WTC11 (cell line): ENCODE data around the gene LRRFIP1. TPM values are rescaled to one million over a fixed set of nuclear protein-coding genes. Genes with fewer than 3 reads are reported as not detected.

Experiments used
- ATAC-seq: fragments of 200-7000 bp; cut with Tn5 transposase; 2 replicates; pipeline ENCODE4 v1.10.0; 2021; ENCODE audit warnings: mild to moderate bottlenecking, moderate library complexity
- CTCF ChIA-PET: fragments of 300-600 bp; sonication (Branson Sonifier 250); formaldehyde crosslinking; loops from one replicate; lab custom pipeline; 2021; ENCODE audit warnings: antibody characterized with exemption; lab: Charles Lee
- POLR2A ChIA-PET: fragments of 350-600 bp; sonication (Branson Sonifier 250); formaldehyde crosslinking; loops from one replicate; lab custom pipeline; 2021; ENCODE audit warnings: antibody characterized with exemption; lab: Charles Lee
- DNase-seq: peaks from one replicate; pipeline ENCODE4 v3.0.0; 2021; ENCODE audit warnings: low spot score
- H3K27ac Mint-ChIP-seq: 2 replicates; pipeline ENCODE4 v1.8.0; 2021; ENCODE audit warnings: mixed read lengths
- H3K27me3 Mint-ChIP-seq: 2 replicates; pipeline ENCODE4 v1.8.0; 2021; ENCODE audit warnings: low read depth, mild to moderate bottlenecking, moderate library complexity, mixed read lengths
- H3K36me3 Mint-ChIP-seq: 2 replicates; pipeline ENCODE4 v1.8.0; 2021; ENCODE audit warnings: mixed read lengths
- H3K4me1 Mint-ChIP-seq: 2 replicates; pipeline ENCODE4 v1.8.0; 2022; ENCODE audit warnings: mixed read lengths
- H3K4me3 Mint-ChIP-seq: 2 replicates; pipeline ENCODE4 v1.8.0; 2021; ENCODE audit warnings: mild to moderate bottlenecking, moderate library complexity, mixed read lengths
- H3K9me3 Mint-ChIP-seq: 2 replicates; pipeline ENCODE4 v1.8.0; 2021; ENCODE audit warnings: mixed read lengths
- AFF4 ChIP-seq: sonication (generic); formaldehyde crosslinking; IDR thresholded peaks from 2 replicates; pipeline ENCODE4 v1.8.1; 2023; ENCODE audit warnings: mild to moderate bottlenecking, missing genetic modification reagents, borderline replicate concordance
- ARID4B ChIP-seq: sonication (generic); formaldehyde crosslinking; IDR thresholded peaks from 2 replicates; pipeline ENCODE4 v1.8.0; 2023; ENCODE audit warnings: missing genetic modification reagents, mild to moderate bottlenecking, borderline replicate concordance
- FOXP4 ChIP-seq: sonication (generic); formaldehyde crosslinking; IDR thresholded peaks from 2 replicates; pipeline ENCODE4 v1.8.0; 2022; ENCODE audit warnings: mild to moderate bottlenecking, missing genetic modification reagents
- GABPB1 ChIP-seq: sonication (generic); formaldehyde crosslinking; IDR thresholded peaks from 2 replicates; pipeline ENCODE4 v1.8.1; 2023; ENCODE audit warnings: mild to moderate bottlenecking, missing genetic modification reagents
- KAT7 ChIP-seq: sonication (generic); formaldehyde crosslinking; IDR thresholded peaks from 2 replicates; pipeline ENCODE4 v1.8.1; 2023; ENCODE audit warnings: missing genetic modification reagents, mild to moderate bottlenecking, borderline replicate concordance
- MXD4 ChIP-seq: fragments of 250-450 bp; sonication (Bioruptor Pico); IDR thresholded peaks from 2 replicates; pipeline ENCODE4 v1.8.0; 2021; ENCODE audit warnings: mild to moderate bottlenecking, moderate library complexity, borderline replicate concordance
- MYBL2 ChIP-seq: sonication (generic); formaldehyde crosslinking; IDR thresholded peaks from 2 replicates; pipeline ENCODE4 v1.8.1; 2023; ENCODE audit warnings: mild to moderate bottlenecking, moderate library complexity, missing genetic modification reagents
- NR1H2 ChIP-seq: sonication (generic); formaldehyde crosslinking; IDR thresholded peaks from 2 replicates; pipeline ENCODE4 v1.9.0; 2021; ENCODE audit warnings: mild to moderate bottlenecking, moderate library complexity, missing genetic modification reagents
- PRDM15 ChIP-seq: sonication (generic); formaldehyde crosslinking; IDR thresholded peaks from 2 replicates; pipeline ENCODE4 v1.8.0; 2022; ENCODE audit warnings: missing genetic modification reagents
- PREB ChIP-seq: sonication (generic); formaldehyde crosslinking; IDR thresholded peaks from 2 replicates; pipeline ENCODE4 v1.8.1; 2022; ENCODE audit warnings: mild to moderate bottlenecking, missing genetic modification reagents, moderate library complexity, borderline replicate concordance
- TCF7 ChIP-seq: sonication (generic); formaldehyde crosslinking; IDR thresholded peaks from 2 replicates; pipeline ENCODE4 v1.8.0; 2022; ENCODE audit warnings: mild to moderate bottlenecking, low read depth, missing genetic modification reagents, moderate library complexity
- ZNF317 ChIP-seq: sonication (generic); formaldehyde crosslinking; IDR thresholded peaks from 2 replicates; pipeline ENCODE4 v1.8.1; 2023; ENCODE audit warnings: low read depth, mild to moderate bottlenecking, moderate library complexity, missing genetic modification reagents, borderline replicate concordance
- total RNA-seq: library from RNA; stranded (reverse); gene quantifications from 3 replicates; pipeline ENCODE4 v1.2.3, GENCODE V29; 2021

The LRRFIP1 gene
- total RNA-seq, 1 experiment from 2014 or later = 88.4 TPM

- Mint-ChIP-seq H3K4me3 (peak overlapping the region; percentile 83), H3K9me3 (no peaks in the 10 kb centered on the region), H3K27ac (no peak overlapping the region), H3K27me3 (no peaks in the 10 kb centered on the region), H3K4me1 (peaks cover 79% of the 10 kb centered on the region), H3K36me3 (peaks cover 28% of the 10 kb centered on the region)
- CTCF ChIA-PET = interaction anchor here (1.2 kb wide), 1 partner anchor 16 kb away, joined by 8 read pairs; no protein-coding TSS in a partner anchor
- DNase-seq (no peak), ATAC-seq (peak; percentile 7; the same call in 1 of the 2 replicates)
- POLR2A ChIA-PET = no interaction called here
- no peak for TF ChIP-seq NR1H2 (CRISPR knock-in tag)
- TF ChIP-seq AFF4 (CRISPR knock-in tag) = no peak
- TF ChIP-seq KAT7 (CRISPR knock-in tag) = no peak
- TF ChIP-seq MXD4 = no peak
- TF ChIP-seq MYBL2 (CRISPR knock-in tag) = no peak
- TF ChIP-seq FOXP4 (CRISPR knock-in tag) = no peak
- no peak for TF ChIP-seq TCF7 (CRISPR knock-in tag)
Observed at GRCh38 chr2:237588044-237588696, 39.2 kb upstream of the LRRFIP1 start.

GRCh38 chr2:237590272-237591140 is 36.9 kb upstream of the LRRFIP1 start, which contains the start of gene RAB17:
Gene RAB17 (minus strand): TSS chr2:237590734. CDS start chr2:237586154, 4,580 bp downstream.
- ATAC-seq = peak; percentile 69
- peak; percentile 71 for TF ChIP-seq GABPB1 (CRISPR knock-in tag)
- no peak for TF ChIP-seq PREB
- TF ChIP-seq ZNF317 (CRISPR knock-in tag) = no peak
- 0 out of 2 replicates have a peak, but pooled peaks have one; percentile 57 for TF ChIP-seq ARID4B (CRISPR knock-in tag)
- peak; percentile 95 for TF ChIP-seq PRDM15

More at GRCh38 chr2:237590272-237591140, 36.9 kb upstream of the LRRFIP1 start, which contains the start of gene RAB17:
- peaks cover 17% of the 10 kb centered on the region for H3K36me3 Mint-ChIP-seq
- H3K4me3 Mint-ChIP-seq = peak within 1 kb of the TSS; percentile 83
- CTCF ChIA-PET = interaction anchor here (1.0 to 5.5 kb wide), 10 partner anchors 11 to 184 kb away, joined by 3 to 37 read pairs (median 6); no protein-coding TSS in a partner anchor
- no peaks in the 10 kb centered on the region for H3K9me3 Mint-ChIP-seq
- H3K4me1 Mint-ChIP-seq = peaks cover 88% of the 10 kb centered on the region
- POLR2A ChIA-PET = interaction anchor here (0.5 to 2.4 kb wide), 8 partner anchors 9 to 98 kb away, joined by 3 to 7 read pairs (median 4); no protein-coding TSS in a partner anchor
- no peaks in the 10 kb centered on the region for H3K27me3 Mint-ChIP-seq
- peak within 1 kb of the TSS; percentile 76 for H3K27ac Mint-ChIP-seq
- DNase-seq = peak; percentile 51
